IPS-NIHi7 (cell line): ENCODE measurements around the gene PRR23A.

Source experiments
- DNase-seq: peaks from one replicate; pipeline ENCODE4 v3.0.0; 2012; ENCODE audit warnings: mixed read lengths; ENCODE audit errors: extremely low spot score

PRR23A gene

GRCh38 chr3:138972941-138973340 is 33.1 kb downstream of the PRR23A start:
- no peak for DNase-seq

- DNase-seq = no peak
Observed at GRCh38 chr3:138971766-138972320, 34.2 kb downstream of the PRR23A start.

GRCh38 chr3:138964923-138965322 is 41.1 kb downstream of the PRR23A start:
- DNase-seq = no peak

- no peak for DNase-seq
Observed at GRCh38 chr3:138964264-138964663, 41.8 kb downstream of the PRR23A start.

GRCh38 chr3:138962854-138963560 is 43.1 kb downstream of the PRR23A start:
- no peak for DNase-seq

GRCh38 chr3:138960417-138960852 is 45.6 kb downstream of the PRR23A start:
- DNase-seq = no peak
